ENCODE results near the gene GLP1R.

- no peak for TF ChIP-seq CTCF (conservative IDR thresholded peaks at IDR 0.05; ENCODE audit: low read depth, low read length)
- TF ChIP-seq EZH2 (IDR thresholded peaks at IDR 0.05; ENCODE audit: borderline replicate concordance, low read depth, low read length, poor library complexity, severe bottlenecking): no peak
These were observed 58.5 kb downstream of the GLP1R start for GRCh38 chr6:39107034-39107433.
